ENCODE data around the gene C16orf74. TPM values are rescaled to one million over a fixed set of nuclear protein-coding genes. Genes with fewer than 3 reads are reported as not detected.
A peak's percentile ranks its signal among the peaks of the same experiment; 100 is the strongest.

The C16orf74 gene
- total and polyA plus RNA-seq, 2 of the 13 experiments (the other 11 are each of a cell fraction or from before 2014, with no cell fraction given) = 0.13 to 0.29 TPM

DNA sequence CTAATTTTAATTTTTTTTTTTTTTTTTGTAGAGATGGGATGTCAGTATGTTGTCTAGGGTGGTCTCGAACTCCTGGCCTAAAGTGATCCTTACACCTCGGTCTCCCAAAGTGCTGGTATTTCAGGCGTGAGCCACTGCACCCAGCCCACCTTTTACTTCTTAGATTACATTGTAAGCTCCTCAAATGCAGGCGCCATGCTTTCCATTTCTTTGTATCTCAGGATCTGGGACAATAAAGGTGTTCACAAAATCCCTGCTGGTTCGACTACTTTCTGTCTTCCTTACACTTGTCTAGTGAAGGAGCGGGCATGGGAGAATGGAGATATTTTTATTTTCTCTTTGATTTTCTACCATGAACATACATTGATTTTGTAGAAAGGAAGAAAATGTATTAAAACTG lies 23.2 kb upstream of the C16orf74 start:
- Histone ChIP-seq H3K4me1 (ENCODE audit: insufficient read depth, low read length) (no peaks in the 10 kb centered on the region), H3K9me3 (ENCODE audit: low read length) (no peaks in the 10 kb centered on the region), H4K20me1 (ENCODE audit: insufficient read depth, low read length) (no peaks in the 10 kb centered on the region), H3K27me3 (ENCODE audit: control insufficient read depth in 1 of 2, insufficient read depth in 2 of 2, low read length in 2 of 2) (no peaks in the 10 kb centered on the region), H3K9ac (ENCODE audit: insufficient read depth, low read depth, low read length) (no peak overlapping the region), H3K4me2 (ENCODE audit: low read depth, low read length) (no peak overlapping the region), H3K4me3 (replicated peaks in 1 of 3; ENCODE audit: insufficient read depth in 1 of 3, low read depth in 2 of 3, low read length in 3 of 3) (no peak overlapping the region), H2AFZ (ENCODE audit: low read length) (no peak overlapping the region), H3K27ac (ENCODE audit: extremely low read length, insufficient read depth, low read length) (no peak overlapping the region), H3K36me3 (replicated peaks in 1 of 2; ENCODE audit: control insufficient read depth in 1 of 2, insufficient read depth in 2 of 2, low read length in 2 of 2) (peaks cover 6 to 24% of the 10 kb centered on the region in 2 experiments), H3K79me2 (ENCODE audit: insufficient read depth, low read length) (no peaks in the 10 kb centered on the region)
- intact Hi-C loops (cut with micrococcal nuclease; ENCODE audit: unreplicated experiment) = no loop called here
- CTCF ChIA-PET (ENCODE audit: low intra/inter-chr PET ratio, low total read pairs) = no interaction called here
- in situ Hi-C loops (cut with HindIII; ENCODE audit: extremely low pct_ligation_motif_present, low pct_unique_long_range_greater_than_20kb) = no loop called here
- no TSS peak for BruUV-seq (replicated peaks)
- POLR2A ChIA-PET = no interaction called here
- no peak for ATAC-seq
- no peak for TF ChIP-seq ZNF430 (CRISPR knock-in tag; IDR thresholded peaks at IDR 0.05)
- TF ChIP-seq FOXA3 (CRISPR knock-in tag; IDR thresholded peaks at IDR 0.05) = no peak
- no peak for TF ChIP-seq SP2 (CRISPR knock-in tag; IDR thresholded peaks at IDR 0.05)
- no peak for DNase-seq (ENCODE audit: low spot score)
- FAIRE-seq = no peak
- 82% methylated on average over 6 of the region's 6 CpGs for WGBS (ENCODE audit: low lambda C conversion rate)

DNA sequence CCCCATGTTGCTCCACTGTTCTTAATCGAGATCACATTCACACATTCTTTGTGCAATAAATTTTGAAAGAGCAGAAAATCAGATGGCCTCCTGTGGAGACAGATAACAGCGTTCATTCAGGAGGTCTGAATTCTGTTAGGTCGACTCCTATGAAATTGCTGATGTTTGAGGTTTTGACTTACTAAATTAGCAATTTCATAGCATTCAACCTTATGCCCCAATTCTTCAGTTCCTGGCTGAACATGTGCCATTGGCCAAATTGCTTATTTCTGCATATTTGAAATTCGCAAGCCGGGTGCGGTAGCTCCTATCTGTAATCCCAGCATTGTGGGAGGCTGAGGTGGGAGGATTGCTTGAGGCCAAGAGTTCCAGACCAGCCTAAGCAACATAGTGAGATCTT lies 22.1 kb upstream of the C16orf74 start:
- ATAC-seq (no peak), DNase-seq (ENCODE audit: low spot score) (no peak), FAIRE-seq (no peak)
- H3K9ac ChIP-seq (ENCODE audit: insufficient read depth, low read depth, low read length) = no peak overlapping the region
- POLR2A ChIA-PET = no interaction called here
- no peaks in the 10 kb centered on the region for H3K79me2 ChIP-seq (ENCODE audit: insufficient read depth, low read length)
- no peaks in the 10 kb centered on the region for H3K9me3 ChIP-seq (ENCODE audit: low read length)
- BruUV-seq (replicated peaks) = no TSS peak
- WGBS (ENCODE audit: low lambda C conversion rate) = 98% methylated on average over 6 of the region's 6 CpGs
- no peak overlapping the region for H3K4me3 ChIP-seq (replicated peaks in 1 of 3; ENCODE audit: insufficient read depth in 1 of 3, low read depth in 2 of 3, low read length in 3 of 3)
- H4K20me1 ChIP-seq (ENCODE audit: insufficient read depth, low read length) = no peaks in the 10 kb centered on the region
- CTCF ChIA-PET (ENCODE audit: low intra/inter-chr PET ratio, low total read pairs) = no interaction called here
- H3K36me3 ChIP-seq (replicated peaks in 1 of 2; ENCODE audit: control insufficient read depth in 1 of 2, insufficient read depth in 2 of 2, low read length in 2 of 2) = peaks cover under 1 to 13% of the 10 kb centered on the region in 2 experiments
- H3K27ac ChIP-seq (ENCODE audit: extremely low read length, insufficient read depth, low read length) = no peak overlapping the region
- H3K4me1 ChIP-seq (ENCODE audit: insufficient read depth, low read length) = no peaks in the 10 kb centered on the region
- H2AFZ ChIP-seq (ENCODE audit: low read length) = no peak overlapping the region
- H3K27me3 ChIP-seq (ENCODE audit: control insufficient read depth in 1 of 2, insufficient read depth in 2 of 2, low read length in 2 of 2) = no peaks in the 10 kb centered on the region
- peak; percentile 68 to 75; a peak in 3 of 4 replicates for TF ChIP-seq MAFK (conservative IDR thresholded peaks at IDR 0.05 in 1 of 2, IDR thresholded peaks at IDR 0.05 in 1 of 2; ENCODE audit: low read length in 2 of 2)
- peak; percentile 67; the same call in 1 of the 2 replicates for TF ChIP-seq MAFF (IDR thresholded peaks at IDR 0.05; ENCODE audit: low read depth, low read length)
- TF ChIP-seq MTF1 (CRISPR knock-in tag; IDR thresholded peaks at IDR 0.05) = no peak
- no peak for TF ChIP-seq CHD2 (IDR thresholded peaks at IDR 0.05; ENCODE audit: low read depth, low read length)
- TF ChIP-seq ZNF879 (CRISPR knock-in tag; IDR thresholded peaks at IDR 0.05) = no peak
- TF ChIP-seq ARNT (IDR thresholded peaks at IDR 0.05) = no peak
- intact Hi-C loops (cut with micrococcal nuclease; ENCODE audit: unreplicated experiment) (no loop called here), in situ Hi-C loops (cut with HindIII; ENCODE audit: extremely low pct_ligation_motif_present, low pct_unique_long_range_greater_than_20kb) (no loop called here)
- no peak overlapping the region for H3K4me2 ChIP-seq (ENCODE audit: low read depth, low read length)
